Amniotic epithelial cell (primary cell): ENCODE results near the gene SPTSSB.
A peak's percentile ranks its signal among the peaks of the same experiment; 100 is the strongest.

Experiments used
- DNase-seq: peaks from one replicate; pipeline ENCODE4 v3.0.0-alpha.2; 2010; ENCODE audit warnings: low read depth

The SPTSSB gene

DNA sequence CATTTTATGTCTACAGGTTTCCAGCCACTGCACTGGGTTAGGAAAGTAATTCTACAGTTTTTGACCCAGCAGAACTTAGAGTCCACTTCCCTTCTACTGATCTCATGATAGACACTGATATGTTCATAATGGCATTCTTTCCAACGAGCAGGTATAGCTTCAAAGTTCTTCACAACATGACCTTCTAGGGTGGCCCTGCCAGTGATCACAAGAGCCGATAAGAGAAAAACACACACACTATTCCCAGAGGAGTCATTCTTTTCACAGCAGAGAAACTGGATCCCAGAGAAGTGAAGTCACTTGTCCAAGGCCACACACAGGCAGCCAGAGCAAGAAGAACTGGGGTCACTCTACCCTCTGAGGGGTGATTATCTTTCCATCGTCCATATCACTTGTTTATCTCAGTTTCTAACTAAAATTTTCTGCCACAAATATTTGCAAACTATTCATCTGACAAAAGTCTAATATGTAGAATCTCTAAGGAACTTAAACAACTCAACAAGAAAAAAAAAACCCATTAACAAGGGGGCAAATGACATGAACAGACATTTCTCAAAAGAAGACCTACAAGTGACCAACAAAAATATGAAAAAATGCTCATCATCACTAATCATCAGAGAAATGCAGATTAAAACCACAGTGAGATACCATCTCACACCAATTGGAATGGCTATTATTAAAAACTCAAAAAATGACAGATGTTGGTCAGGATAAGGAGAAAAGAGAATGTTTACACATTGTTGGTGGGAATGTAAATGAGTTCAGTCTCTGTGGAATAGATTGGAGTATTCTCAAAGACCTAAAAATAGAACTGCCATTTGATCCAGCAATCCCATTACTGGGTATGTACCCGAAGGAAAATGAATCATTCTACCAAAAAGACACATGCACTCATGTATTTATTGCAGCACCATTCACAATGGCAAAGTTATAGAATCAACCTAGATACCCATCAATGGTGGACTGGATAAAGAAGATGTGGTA, 31.5 kb downstream of the SPTSSB start:
- DNase-seq: no peak

DNA sequence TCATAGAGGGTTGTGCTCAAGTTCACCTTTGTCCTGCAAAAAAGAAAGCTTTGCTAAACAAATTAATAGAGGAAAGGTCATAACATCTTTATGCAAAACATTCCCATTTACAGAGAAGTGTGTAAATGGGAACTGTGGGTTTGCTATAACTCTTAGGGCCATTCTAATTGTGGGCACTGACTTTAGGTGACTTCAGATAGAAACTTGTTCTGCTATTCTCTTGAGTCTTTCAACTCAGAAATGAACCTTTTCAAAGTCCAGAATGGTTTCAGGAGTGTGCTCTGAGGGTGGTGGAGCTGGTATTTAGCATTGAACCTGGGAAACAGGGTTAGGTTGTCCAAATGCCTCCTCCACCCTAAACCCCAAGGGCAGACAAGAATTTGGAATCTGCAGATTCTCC, 34.0 kb downstream of the SPTSSB start:
- no peak for DNase-seq

DNA sequence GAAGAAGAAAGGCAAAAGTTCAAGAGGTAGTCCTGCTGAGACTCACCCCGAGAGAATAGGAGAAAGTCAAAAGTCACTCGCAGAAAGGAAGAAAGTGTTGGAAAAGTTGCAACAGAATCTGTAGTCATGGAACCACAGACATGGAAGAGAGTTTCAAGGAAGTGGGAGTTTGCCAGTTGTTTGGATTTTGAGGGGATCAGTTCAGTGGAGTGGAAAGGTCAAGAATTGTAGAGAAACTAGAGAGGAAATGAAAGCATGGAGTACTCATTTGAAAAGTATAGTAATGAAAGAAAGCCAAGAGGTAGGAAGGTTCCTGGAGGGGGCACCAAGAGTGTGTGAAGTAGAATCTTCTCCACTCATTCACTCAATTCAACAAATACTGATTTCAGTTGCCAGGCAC, 34.7 kb downstream of the SPTSSB start:
- no peak for DNase-seq

- DNase-seq: peak; percentile 4
Measured at GRCh38 chr3:161333696-161334095, 37.6 kb downstream of the SPTSSB start.

- DNase-seq: no peak
Measured at GRCh38 chr3:161332792-161333191, 38.5 kb downstream of the SPTSSB start.

DNA sequence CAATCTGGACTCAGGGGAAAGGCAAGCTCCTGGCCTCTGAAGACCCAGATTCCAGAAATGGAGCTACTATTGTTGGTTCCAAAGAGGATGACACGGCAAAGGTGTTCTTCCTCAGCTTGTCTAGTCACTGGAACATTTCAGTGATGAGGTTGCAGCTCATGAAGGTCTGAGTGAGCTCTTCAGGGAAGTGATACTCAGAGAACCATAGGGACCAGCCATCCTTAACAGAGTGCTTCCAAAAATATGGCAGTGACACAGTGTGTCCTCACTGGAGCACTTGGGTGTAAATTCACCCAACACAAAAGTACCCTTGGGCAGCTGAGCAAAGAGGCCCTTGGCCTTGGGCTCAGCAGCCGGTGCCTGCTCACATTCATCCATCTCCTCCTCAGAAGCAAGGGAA, 46.3 kb downstream of the SPTSSB start:
- no peak for DNase-seq

DNA sequence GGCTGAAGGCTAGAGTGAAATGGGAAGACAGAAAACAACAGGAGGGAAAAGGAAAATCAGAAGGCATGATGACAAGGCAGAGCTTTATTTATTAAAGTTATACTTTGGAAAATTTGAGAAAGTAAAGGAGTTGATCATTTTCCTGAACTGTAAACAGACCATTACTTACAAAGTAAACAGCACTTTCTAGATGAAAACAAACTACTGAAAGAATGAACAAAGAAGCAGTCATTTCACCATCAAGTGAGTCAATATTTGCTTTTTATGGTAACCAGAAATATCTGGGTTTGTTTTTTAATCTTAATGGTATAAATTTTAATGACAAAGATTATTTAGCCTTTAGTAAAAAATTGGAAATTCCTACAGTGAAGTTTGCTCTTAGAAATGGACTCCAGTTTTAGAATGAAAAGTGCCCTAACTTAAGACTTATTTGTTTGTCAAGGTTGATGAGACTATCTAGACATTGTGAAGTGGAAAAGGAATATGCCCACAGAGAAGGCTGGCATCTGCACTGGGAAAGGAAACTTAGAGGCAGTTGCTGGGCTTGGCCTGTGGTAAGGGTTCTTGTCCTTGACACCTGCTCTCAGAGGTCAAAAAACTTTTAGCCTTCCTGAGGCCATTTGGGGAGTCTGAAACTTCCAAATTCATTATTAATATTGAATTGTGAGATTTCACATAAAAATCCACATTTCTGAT, 47.2 kb downstream of the SPTSSB start:
- no peak for DNase-seq

DNA sequence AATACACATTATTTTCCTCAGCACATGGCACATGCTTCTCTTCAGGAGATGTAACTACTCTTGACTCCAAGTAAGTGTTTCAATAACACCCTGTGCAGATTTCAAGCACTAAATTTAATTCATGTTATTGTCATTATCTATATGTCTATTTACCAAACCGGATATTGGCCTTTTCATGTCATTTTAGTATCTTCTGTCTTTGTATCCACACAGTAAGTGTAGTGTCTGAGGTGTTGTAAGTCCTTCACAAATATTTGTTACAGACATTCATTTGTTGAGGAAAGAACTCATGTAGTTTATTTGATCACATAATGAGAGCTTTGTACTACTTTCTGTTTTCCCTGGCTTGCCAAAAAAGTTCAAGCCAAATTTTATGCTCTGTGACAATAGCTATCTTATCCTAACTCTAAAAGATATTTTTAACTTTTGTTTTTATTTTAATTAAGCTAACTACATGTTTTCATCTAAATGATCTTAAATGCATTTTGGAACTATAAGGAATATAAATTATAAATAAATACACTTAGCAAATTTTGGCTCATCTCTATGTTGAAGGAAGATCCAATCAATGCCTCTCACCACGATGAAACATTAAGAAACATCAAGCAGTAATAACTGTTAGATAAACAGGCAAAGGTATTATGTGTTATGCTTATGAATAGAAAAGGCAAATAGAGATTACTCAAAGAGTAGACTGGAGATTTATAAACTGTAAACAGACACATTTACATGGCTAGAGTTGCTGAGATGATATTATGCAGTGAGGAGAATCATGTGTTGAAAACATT, 48.3 kb downstream of the SPTSSB start:
- no peak for DNase-seq

DNA sequence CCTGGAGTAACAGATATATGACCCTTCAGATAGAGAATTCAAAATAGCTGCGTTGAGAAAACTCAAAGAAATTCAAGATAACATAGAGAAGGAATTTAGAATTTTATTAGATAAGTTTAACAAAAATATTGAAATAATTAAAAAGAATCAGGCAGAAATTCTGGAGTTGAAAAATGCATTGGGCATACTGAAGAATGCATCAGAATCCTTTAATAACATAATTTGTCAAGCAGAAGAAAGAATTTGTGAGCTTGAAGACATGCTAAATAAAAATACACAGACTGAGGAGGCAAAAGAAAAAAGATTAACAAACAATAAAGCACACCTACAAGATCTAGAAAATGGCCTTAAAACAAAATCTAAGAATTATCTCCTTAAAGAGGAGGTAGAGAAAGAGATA, 50.5 kb downstream of the SPTSSB start:
- no peak for DNase-seq

DNA sequence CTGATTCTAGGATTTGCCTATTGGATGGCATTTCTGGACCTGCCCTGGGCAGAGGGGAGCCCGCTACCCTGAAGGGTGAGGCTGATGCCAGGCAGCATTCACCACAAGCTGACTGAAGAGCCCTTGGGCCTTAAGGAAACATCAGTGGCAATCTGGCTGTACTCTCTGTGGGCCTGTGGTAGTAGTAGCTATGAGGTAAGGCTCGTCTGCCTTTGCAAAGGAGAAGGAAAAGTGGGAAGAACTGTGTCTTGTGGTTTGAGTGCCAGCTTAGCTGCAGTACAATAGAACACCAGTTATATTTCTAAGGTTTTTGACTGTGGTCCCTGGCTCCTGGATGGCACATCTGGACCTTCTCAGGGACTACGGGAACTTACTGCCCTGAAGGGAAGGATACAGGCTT, 51.5 kb downstream of the SPTSSB start:
- DNase-seq: no peak

GRCh38 chr3:161317077-161317476, 54.2 kb downstream of the SPTSSB start:
- no peak for DNase-seq

- DNase-seq: peak; percentile 14
Measured at GRCh38 chr3:161316006-161316689, 55.2 kb downstream of the SPTSSB start.

DNA sequence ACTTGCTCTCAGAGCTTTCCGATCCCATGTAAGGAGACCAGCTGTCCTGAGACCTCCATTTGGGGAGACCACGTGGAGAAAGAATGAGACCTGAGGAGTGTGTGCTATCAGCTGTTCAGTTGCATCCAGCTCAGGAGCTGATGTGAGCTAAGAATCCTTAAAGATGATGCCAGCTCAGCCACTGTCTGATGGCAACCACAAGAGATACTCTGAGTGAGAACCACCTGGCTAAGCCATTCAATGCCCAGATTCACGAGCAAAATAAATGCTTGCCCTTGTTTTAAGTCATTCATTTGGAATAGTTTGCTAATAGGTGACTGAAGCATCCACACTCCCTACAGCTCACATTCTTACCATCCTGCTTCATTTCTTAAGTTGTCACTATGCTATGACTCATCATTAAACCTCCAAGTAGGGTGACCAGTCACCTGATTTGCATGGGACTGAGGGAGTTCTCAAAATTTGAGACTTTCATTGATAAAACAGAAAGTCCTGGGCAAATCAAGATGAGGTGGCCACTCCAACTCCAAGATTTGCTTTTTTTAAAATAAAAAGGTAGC, 56.4 kb downstream of the SPTSSB start:
- no peak for DNase-seq

- DNase-seq: no peak
Measured at GRCh38 chr3:161310649-161311423, 60.5 kb downstream of the SPTSSB start.

GRCh38 chr3:161305095-161305991, 66.0 kb downstream of the SPTSSB start:
- DNase-seq: peak; percentile 21

GRCh38 chr3:161296814-161297213, 74.5 kb downstream of the SPTSSB start:
- no peak for DNase-seq

GRCh38 chr3:161295325-161295724, 76.0 kb downstream of the SPTSSB start:
- DNase-seq: peak; percentile 15
